Stimulated activated CD4-positive, alpha-beta T cell treated with anti-CD3 and anti-CD28 coated beads, Interleukin-2, amount 100 ng/mL, for 4 hours (primary cell): ENCODE data around the gene SLC6A9.
A peak's percentile ranks its signal among the peaks of the same experiment; 100 is the strongest.

Source experiments
- DNase-seq: peaks from one replicate; pipeline ENCODE4 v3.0.0-alpha.2; 2020; ENCODE audit warnings: low read depth

The SLC6A9 gene

GRCh38 chr1:44002165-44002564 lies 29.1 kb downstream of the SLC6A9 start:
- no peak for DNase-seq

DNA sequence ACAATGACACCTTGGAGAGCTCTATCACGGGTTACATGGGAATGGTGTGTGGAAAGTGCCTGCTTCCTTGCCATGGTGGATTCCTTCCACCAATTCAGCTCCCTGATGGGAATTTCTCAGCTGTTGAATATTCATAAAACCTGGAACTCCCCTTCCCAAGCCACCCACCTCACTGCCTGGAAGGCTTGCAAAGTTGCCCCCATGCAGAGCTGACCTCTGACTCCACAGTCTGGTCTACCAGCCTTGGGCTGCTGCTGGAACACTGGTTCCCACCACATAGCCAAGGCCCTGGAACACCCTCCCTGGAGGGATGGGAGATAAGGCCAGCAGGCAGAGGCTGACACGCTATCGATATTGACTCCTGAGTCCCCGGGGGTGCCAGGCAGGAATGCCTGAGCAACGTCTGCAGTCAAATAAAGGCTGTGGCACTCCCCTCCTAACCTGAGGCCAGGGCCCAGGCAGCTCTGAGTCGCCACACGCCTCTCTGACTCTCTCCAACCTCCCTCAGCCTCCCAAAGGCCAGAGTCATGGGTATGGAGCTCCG lies 31.1 kb downstream of the SLC6A9 start:
- no peak for DNase-seq

DNA sequence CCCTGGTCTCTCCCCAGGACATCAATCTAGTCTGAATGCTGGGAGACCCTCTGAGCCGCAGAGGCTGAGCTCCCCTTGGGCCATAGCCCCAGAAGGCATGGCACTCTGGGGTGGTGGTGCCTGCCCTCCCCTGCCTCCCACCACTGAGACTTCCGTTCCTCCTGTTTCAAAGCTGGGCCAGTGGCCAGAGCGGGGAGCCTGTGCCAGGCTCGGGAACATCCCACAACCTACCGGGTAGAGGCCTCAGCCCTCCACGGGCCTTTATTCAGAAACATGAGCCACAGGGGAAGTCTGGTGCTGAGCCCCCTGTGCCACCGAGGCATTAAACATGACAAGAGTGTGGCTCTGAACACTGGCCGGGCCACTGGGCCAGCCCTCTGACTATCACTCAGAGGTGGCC lies 31.8 kb downstream of the SLC6A9 start:
- DNase-seq: no peak

DNA sequence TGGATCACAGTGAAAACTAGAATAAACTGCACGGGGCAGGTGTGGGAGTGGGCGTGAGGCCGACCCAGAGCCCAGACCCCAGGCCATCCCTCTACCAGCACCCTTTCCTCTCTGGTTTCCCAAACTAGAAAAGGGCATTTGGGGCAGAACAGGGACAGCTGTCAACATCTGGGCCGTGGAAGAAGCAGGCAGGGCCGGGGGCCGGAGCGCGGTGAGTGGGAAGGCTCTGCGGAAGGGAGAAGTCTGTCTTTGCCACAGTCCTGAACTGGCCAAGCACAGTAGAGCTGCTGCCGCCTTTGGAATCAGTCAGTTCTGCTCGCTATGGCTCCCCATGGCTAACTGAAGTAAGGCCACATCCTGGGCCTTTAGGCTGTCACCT lies 33.3 kb downstream of the SLC6A9 start:
- DNase-seq: no peak

DNA sequence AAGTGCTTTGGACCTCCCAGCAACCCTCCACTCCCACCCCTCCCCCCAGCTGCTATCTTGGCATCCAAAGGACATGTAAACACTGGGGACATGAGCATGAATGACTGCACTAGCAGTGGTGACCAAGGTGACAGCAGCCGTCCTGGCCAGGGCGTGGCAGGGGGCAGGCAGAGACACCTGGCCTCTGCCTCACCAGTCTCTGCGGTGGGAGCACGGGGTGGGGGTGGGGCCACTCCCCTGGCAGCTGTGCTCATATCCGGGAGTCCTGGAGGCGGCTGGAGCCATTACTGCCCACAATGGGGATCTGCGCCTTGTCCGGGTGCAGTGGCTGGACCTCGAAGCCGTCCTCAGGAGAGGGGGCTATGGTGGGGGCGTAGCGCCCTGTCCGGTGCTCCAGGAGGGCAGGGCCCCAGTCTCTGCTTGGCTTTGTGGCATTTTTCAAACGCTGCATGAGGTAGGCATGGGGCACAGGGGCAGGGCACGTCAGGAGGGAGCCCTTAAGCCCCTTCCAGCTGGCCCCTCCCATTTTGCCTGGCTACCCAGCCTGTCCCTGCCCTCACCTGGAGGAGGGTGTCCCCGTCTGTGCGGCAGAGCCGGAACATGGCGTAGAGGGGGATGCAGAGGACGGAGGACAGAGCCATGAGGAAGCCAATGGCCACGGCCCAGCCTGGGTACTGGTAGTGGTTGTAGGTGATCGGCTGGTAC lies 33.8 kb downstream of the SLC6A9 start:
- no peak for DNase-seq

DNA sequence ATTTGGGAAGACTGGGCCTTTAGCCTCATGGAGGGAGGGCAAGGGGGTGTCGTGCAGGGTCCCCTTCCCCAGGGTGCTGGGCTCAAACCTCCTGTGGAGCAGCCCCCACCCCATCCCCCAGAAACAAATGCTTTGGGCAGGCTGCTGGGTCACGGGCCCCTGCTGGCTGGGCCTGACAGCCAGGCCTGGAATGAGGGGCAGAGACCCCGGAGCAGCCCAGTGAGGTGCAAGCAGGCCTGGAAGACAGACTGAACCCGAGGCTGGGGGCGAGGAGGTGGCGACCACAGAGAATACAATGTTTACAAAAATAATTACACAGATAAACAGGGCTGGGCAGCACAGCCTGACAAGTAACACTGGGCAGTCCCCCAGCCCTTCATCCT lies 34.5 kb downstream of the SLC6A9 start:
- no peak for DNase-seq

- no peak for DNase-seq
Observed at GRCh38 chr1:43995984-43996732, 35.1 kb downstream of the SLC6A9 start.

- DNase-seq: no peak
Observed at GRCh38 chr1:43994794-43995790, 36.2 kb downstream of the SLC6A9 start.

- no peak for DNase-seq
Observed at GRCh38 chr1:43994071-43994470, 37.2 kb downstream of the SLC6A9 start.

GRCh38 chr1:43993206-43993914 lies 37.9 kb downstream of the SLC6A9 start:
- DNase-seq: no peak

- no peak for DNase-seq
Observed at GRCh38 chr1:43992232-43992995, 38.8 kb downstream of the SLC6A9 start.

DNA sequence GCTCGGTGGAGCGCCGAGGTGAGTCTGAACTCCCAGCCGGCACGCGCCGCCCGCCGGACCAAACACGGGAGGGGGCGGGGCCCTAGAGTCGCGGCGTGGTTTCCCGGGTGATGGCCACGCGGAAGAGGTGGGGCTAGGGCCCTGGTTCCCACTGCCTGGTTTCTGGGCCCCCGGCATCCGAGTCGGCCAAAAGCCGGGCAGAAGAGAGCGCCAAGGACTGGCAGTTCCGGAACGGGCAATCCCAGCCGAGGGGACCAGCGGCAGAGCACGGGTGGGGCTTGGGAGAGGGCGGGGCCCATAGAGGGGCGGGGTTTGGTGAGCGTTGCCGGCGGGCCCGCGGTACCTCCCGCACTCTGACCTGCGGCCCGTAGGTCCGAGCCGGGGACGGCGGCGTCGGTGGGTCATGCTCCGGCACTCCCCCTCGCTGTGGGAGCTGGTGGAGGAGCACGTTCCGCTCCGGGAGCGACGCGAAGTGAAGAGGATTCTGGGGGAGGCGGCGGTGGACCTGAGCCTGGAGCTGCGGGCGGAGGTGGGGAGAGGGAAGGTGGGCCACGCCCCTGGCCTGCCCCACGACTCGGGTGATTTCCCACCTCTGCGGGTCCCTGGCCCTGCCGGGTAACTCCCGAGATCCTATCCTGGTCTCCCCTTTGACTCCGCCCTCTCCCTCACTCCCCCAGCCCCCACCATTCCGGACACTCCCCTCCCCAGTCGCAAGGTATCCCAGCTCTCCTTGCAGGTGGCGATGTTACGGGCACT lies 39.6 kb downstream of the SLC6A9 start, which contains the start of gene CCDC24:
CCDC24 (plus strand) TSS at position 124 of the 756 bp plus-strand sequence; CDS start at position 404, 280 bp downstream.
- DNase-seq: peak; percentile 51

DNA sequence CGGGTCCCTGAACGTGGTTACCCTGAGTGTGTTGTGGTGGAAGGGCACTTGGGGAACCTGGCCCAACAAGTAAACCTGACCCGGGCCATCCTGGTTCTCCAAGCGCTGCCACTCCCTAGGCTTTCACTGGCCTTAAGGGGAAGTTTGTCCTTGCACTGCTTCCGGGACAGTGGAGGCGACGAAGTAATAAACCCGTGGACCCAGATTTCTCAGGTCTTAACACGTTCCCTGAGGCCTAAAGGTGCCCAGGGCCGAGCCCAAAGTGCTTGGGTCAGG lies 40.1 kb downstream of the SLC6A9 start:
- DNase-seq: no peak

DNA sequence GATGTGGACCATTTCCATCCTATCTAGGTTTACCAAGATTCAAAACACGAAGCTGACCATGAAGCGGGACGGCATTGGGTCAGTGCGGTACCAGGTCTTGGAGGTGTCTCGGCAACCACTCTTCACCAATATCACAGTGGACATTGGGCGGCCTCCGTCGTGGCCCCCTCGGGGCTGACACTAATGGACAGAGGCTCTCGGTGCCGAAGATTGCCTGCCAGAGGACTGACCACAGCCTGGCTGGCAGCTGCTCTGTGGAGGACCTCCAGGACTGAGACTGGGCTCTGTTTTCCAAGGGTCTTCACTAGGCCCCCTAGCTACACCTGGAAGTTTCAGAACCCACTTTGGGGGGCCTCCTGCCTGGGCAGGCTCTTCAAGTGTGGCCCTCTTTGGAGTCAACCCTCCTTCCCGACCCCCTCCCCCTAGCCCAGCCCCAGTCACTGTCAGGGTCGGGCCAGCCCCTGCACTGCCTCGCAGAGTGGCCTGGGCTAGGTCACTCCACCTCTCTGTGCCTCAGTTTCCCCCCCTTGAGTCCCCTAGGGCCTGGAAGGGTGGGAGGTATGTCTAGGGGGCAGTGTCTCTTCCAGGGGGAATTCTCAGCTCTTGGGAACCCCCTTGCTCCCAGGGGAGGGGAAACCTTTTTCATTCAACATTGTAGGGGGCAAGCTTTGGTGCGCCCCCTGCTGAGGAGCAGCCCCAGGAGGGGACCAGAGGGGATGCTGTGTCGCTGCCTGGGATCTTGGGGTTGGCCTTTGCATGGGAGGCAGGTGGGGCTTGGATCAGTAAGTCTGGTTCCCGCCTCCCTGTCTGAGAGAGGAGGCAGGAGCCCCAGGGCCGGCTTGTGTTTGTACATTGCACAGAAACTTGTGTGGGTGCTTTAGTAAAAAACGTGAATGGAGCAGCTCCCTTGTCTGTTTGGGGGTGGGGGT lies 40.7 kb downstream of the SLC6A9 start:
- no peak for DNase-seq

GRCh38 chr1:43987159-43987902 lies 43.9 kb downstream of the SLC6A9 start:
- no peak for DNase-seq

- DNase-seq: no peak
Observed at GRCh38 chr1:43986712-43987111, 44.5 kb downstream of the SLC6A9 start.

- DNase-seq: no peak
Observed at GRCh38 chr1:43985984-43986595, 45.2 kb downstream of the SLC6A9 start.

DNA sequence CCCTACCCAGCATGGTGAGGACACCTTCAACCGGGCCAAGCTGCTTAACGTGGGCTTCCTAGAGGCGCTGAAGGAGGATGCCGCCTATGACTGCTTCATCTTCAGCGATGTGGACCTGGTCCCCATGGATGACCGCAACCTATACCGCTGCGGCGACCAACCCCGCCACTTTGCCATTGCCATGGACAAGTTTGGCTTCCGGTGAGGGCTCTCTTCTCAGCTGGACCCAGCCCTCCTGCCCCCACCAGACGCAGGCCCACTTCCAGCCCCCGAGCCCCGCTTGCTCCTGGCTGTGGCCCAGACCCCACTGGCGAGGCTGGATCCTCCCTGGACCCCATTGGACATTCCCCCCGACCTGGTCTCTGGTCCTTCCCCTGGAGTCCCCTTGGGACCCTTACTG lies 46.4 kb downstream of the SLC6A9 start:
- DNase-seq: no peak
